ENCODE measurements around the gene CFAP97D1.
"Not testable (repeated sequence)": the region's sequence is repeated elsewhere in the genome, so short reads cannot be mapped to it uniquely, and the experiment has no call there.

Gene CFAP97D1

DNA sequence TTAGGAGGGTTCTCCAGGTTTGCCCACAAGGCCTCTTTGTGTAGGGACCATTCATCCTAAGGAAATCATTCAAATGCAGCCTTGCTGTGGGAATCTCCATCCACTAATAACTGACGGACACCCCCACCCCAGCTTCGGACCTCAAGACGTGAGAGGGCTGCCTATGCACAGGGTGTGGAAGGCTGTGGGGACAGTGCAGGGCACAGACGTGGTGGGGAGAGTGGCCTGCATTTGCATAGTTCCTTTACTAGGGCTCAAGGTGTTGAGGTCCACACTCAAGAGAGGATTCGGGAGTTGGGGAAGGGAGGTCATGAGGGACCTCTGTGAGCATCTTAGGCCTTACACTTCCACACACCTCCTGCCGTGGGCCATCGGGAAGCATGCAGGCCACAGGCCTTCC, 11.3 kb upstream of the CFAP97D1 start:
- no peak for DNase-seq

DNA sequence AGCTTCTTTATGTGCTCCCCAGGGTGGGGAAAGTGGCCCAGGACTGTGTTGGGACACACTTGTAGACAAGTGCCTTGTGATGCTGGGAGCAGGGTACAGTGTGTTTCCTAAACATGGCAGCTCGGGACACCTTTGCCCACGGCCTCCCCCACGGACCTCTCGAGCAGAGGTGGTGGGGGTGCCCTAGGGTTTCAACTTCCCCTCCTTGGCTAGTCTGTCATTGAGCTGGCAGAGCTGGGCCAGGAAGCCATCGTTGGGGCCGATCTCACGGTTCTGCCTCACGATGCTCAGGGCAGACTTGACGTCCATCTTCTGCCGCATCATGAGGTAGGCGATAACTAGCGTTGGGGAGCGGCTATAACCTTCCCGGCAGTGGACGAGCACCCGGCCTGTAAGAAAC, 10.8 kb upstream of the CFAP97D1 start:
- no peak for DNase-seq

DNA sequence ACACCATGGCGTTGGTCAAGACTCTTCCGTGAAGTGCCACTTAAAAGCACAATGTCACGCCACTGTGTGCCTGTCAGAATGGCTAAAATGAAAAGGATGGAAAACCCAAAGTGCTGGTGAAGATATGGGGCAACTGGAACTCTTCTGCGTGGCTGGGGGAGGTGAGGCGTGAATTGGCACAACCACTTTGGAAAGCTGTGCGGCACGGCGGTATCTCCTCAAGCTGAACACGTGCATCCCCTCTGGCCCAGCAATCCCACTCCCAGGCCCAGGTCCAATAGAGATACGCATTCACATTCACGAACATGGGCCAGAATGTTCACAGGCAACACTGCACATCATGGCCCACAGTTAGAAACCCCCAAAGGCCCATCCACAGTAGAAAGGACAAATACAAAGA, 10.4 kb upstream of the CFAP97D1 start:
- no peak for DNase-seq

DNA sequence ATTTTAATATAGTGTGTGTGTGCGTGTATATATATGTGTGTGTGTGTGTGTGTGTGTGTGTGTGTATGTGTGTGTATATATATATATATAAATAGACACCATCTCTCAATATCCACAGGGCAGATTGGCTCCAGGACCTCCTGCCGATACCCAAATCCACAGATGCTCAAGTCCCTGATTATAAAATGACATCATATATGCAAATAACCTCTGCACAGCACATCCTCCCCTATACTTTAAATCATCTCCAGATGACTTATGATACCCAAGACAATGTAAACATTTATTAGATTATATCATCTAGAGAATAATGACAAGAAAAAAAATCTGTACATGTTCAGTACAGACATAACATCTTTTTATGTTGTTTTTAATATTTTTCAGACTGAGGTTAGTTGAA, 9.3 kb upstream of the CFAP97D1 start:
- no peak for DNase-seq

DNA sequence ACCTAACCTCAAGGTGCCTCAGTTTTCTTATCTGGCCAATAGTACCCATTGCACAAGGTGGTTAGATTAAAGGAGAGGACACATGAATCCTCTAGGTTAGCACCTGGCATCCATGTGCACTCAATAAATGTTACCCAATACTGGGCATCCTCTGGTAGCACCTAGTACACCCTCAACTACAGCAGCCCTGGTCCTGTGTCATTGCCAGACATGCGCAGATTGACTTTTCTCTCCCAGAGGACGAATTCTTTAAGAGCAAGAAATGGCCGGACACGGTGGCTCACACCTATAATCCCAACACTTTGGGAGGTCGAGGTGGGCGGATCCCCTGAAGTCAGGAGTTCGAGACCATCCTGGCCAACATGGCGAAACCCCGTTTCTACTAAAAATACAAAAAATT, 8.8 kb upstream of the CFAP97D1 start:
- DNase-seq: no peak

DNA sequence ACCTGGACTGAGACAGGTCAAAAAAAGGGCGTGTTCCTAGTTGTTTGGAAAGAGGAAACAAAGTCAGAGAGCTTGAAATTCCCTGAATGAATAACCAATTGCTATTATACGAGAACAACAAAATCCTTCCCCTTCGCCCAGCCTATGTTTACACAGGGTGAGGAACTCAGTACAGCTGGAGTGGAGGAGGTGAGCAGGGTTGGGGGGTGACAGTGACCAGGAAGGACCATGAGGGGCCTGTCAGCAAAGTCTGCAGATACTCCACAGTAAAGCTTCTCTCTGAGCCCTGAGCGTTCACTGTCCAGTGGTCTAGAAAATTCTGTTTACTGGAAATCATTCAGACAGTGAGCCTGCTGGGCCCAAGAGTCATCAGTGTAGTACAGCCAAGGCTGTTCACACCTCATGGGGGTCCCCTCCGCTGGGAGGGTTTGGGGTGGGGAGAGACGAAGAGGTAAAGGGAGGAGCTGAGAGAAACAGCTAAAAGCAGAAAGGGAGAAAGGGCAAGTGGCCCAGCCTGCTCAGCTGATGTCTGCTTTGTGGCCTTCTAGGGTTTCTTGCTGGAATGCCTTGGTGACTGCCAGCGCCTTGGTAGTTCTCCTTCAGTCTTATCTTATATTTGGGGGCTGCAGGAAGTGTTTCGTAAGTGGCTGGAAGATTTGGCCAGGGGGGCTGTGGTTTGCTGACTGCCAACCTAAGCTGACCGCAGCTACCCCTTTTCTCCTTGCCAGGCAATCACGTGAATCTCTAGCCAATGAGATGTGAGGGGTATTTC, 7.2 kb upstream of the CFAP97D1 start:
- no peak for DNase-seq

DNA sequence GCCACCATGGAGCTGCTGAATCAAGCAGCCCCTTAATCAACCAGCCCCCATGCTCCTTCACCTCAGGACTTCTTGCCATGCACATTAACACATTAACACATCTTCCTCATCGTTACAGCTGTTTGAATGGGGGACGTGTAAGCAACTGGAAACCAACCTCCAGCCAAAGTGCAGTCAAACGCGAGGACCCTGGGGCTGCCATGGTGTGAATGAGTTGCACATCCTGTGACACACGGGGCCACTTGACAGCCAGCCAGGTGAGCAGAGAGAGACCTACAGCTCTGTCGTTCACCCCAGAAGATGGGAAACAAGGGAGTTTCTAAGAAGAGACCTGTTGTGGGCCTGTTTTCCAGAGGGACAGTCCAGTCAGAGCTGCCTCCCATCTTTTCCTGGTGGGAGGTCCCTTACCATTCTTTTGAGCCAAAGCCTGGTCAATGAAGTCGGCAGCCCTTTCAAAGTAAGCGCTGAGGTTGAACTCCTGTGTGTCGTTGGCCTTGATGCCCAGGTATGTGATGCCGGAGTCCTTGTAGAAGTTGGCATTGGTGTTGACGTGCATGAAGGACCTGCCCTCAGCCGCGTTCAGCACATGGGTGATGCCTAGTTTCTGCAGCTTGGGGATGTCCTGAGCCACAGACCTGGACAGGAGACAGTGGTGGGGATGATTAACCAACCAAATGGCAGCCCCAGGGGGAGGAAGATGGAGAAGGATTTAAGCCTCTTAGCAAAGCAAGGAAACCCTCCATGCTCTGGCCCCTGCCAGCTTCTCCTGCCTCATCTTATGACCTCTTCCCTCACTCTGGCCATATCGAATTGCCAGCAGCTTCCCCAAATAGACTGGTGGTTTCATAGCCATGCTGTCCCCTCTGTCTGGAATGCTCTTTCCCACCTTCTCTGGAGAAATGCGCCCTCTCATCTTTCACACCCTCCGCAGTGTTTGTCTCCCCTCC, 5.7 kb upstream of the CFAP97D1 start:
- no peak for DNase-seq

DNA sequence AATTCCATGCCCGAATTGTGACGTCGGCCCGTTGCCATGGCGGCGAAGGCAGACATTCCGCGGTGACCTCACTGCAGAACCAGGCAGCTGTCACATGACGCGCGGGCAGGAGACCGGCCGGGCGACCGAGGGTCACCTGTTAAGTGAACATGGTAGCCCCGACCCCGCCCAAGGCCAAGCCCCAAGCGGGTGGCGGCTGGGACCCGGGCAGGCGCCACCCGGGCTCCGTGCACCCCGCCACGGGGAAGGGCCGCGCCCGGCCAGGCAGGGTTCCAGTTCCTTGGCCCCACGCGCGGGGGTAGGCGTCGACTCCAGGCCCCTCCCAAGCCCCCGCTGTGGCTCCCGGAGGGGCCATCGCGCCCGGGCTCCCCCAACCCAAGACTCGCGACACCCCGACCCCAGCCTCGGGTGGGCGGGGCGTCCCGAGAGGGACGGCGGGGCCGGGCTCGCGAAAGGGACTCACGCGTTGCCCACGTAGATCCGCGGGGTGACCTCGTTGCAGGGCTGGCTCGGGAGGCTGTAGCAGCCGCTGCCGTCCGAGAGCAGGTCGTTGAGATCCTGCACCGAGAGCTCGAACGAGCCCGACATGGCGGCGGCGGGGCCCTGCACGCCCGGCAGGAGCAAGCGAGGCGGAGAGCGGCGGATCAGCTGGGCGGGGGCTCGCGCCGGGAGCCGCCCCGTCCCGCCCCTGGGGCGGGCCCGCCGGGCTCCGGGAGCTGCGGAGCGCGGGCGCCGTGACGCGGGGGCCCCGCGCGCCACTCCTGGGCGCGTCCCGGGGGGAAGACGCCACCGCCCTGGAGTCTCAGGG, 1.7 kb upstream of the CFAP97D1 start, which contains the start of gene DUSP3:
TSS of gene DUSP3 (minus strand) at position 641 of the 808 bp plus-strand sequence. CDS start at position 588, 53 bp downstream.
- peak; percentile 86 for DNase-seq

DNA sequence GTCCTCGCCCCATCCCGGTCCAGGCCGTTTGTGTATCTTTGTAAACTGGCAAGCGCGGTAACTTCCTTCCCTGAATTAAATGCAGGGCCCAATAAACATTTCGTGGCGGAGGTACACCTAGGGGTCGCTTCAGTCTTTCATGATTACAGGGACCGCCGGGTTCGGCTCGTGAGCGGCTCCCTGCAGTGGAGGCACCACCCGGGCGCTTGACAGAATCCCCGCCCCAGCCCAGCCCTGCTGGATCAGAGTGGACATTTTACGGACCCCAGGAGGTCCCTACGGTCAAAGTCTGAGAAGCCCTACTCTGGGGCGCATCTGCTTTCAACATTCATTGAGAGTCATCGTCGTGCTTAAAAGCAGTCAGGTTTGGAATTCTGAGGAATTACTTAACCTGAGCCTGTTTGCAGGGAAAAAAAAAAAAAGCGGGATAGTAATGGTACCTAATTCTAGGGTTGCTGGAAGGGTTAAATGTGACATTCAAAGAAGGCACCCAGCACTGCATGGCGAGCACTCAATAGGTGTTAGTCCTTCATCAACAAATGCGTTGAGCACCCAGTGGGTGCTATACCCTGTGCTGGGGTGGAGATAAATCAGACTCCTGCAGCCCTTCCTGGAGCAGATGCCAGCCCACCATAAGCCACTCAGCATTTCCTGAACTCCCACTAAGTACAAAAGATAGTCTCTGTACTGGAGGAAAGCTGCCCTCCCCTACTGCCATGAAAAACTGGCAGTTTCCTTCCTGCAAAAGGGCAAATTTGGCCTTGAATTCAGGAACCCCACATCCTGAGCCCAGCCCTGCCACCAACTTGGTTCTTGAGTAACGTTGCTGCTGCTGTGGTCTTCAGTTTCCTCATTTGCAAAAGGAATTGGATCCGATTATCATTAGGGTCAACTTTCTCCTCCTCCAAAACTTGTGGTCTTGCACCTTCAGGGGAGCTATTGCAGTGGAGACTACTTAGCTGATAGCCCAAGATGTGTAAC, 800 bp upstream of the CFAP97D1 start:
- no peak for DNase-seq

DNA sequence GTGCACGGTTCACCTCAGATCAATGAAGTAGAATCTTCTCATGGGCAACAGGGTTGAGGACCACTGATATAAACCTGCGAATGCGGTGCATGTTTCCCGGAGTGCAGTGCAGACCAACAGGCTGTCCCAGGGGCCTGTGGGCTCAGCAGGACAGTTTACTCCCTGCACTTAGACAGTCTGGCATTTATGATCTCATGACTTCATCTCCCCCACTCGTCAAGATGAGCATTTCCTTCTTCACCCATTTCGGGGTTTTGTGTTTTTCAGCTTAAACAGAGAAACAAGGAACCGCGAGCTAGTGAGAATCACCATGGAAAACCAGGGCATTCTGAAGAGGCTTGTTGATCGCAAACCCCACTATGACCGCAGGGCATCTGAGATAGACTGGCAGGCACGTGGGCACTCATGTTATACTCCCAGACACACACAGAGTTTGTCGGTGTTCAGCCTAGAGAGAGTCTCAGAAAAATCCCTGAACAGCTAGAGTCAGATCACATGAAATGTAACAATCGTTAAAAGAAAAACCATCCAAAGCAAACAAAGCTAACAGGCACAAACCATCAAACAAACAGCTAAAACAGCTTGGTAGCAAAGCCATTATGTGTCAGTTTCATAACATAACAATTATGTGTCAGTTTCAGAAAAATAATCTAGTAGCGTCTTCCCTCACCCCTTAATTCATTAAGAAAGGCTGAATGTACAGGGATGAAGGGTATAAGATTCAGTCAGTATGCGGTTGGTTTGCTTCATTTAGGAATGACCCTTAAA, 2.9 kb downstream of the CFAP97D1 start:
- DNase-seq: no peak

DNA sequence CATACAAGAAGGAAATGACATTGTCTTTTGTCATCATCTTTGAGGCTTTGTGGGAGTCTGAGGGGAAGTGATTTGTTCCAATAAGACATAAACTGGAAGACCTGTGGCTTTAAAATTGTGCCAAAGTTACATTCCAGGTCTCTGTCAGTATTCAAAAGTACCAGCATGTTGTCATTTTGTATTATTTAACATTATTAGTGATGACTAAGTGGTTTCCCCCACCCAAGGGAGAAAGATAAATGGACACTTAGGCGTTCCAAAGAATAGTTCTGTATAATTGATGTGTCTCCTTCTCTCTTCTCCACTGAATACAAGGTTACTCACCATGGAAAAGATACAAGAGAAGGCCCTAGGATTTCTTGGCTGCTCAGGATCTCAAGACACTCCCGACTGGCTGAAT, 3.8 kb downstream of the CFAP97D1 start:
- no peak for DNase-seq

DNA sequence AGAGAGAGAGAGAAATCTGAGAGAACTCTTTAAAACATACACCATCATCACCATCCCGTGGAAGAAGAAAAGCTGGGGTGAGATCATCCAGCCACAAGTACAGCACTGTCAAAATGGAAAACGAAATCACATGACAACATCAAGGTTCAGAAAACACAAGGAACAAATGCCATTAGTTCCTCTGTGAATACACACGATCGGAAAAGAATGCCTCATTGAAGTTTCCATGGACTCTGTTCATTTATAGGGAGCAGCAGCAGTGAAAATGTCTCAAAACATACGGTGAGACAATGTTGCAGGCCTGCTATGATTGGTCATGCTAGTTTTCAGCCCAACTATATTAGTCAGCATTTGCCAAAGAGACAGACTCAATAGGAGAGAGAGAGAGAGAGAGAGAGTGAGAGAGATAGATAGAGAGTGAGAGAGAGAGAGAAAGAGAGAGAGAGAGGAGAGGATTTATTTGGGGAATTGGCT, 4.4 kb downstream of the CFAP97D1 start:
- no peak for DNase-seq

DNA sequence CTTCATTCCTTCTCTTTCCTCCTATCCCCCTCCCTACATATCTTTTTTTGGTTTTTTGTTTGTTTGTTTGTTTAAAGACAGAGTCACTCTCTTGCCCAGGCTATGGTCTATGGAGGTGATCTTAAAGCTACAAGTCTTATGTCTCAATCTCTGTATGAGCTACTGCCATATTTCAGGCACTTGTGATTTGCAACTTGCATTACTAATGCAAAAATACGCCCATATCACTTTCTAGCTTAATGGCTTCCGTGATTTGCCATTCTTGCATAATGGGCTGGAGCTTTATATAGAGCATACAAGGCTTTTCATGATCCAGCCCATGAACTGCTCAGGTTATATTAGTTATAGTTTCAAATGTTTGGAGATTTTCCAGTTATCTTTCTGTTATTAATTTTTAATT, 7.5 kb downstream of the CFAP97D1 start:
- no peak for DNase-seq

DNA sequence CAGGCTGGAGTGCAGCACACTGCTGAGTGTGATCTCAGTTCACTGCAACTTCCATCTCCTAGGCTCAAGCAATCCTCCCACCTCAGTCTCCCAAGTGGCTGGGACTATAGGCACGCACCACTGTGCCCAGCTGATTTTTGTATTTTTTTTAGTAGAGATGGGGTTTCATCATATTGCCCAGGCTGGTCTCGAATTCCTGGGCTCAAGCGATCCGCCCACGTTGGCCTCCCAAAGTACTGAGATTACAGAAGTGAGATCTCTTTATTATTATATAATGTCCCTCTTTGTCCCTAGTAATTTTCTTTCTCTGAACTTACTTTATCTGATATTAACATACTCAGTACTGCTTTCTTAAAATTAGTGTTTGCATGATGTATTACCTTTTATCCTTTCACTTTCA, 8.3 kb downstream of the CFAP97D1 start:
- no peak for DNase-seq

DNA sequence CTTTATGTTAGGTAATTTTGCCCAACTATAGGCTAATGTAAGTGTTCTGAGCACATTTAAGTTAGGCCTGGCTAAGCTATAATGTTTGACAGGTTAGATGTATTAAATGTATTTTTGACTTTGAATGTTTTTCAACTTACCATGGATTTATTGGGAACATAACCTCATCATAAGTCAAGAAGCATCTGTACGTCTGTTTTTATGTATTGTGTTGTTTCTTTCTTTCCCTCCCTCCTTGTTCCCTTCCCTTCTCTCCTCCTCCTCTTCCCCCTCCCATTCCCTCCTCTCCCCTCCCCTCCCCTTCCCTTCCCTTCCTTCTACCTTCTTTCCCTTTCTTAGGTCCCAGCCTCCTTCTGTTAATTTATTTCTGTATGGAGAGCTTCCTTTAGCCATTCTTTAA, 9.2 kb downstream of the CFAP97D1 start:
- no peak for DNase-seq

DNA sequence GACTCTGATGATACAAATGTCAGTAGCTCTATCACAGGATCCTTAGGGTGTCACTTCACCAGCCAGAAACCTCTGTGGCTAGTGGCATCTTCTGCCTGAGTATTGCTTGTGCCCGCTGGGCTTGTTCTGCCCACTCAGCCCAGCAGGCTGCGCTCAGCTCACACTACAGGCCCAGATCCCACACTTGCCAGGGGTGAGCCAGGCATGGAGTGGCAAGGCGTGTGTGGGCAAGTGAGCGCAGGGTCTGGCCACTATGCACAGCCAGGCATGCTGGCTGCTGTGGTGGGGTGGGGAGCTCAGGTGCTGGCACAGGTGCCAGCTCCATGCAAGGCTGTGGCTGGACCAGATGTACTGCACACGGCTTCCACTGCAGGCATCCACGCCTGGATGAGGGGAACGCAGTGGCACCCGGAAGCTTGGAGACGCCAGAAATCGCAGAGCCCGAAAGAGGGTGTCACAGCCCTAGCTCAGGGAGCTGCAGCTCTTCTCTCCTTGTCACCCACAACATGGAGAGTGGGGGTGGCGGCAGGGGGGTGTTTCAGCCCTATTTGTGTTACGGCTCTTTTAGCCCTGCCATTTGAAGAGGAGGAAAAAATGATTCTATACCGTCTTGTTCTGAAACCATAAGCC, 10.2 kb downstream of the CFAP97D1 start:
- no peak for DNase-seq

DNA sequence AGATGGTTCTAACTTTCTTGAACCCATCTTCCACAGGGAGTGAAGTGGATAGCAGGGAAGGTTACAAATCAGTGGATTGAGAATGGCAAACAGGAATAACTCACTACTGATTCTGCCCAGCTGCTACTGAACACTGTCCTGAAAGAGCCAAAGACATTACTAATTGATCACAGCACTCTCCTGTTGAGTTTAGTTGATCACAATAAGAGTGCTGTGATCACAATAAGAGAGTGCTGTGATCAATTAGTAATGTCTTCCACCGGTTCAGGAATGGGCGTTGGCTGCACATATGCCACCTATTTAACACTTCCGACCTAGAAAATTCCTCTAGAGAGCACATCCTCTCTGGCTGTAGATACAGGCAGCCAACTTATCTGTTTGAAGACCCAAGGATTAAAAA, 11.4 kb downstream of the CFAP97D1 start:
- DNase-seq: no peak

DNA sequence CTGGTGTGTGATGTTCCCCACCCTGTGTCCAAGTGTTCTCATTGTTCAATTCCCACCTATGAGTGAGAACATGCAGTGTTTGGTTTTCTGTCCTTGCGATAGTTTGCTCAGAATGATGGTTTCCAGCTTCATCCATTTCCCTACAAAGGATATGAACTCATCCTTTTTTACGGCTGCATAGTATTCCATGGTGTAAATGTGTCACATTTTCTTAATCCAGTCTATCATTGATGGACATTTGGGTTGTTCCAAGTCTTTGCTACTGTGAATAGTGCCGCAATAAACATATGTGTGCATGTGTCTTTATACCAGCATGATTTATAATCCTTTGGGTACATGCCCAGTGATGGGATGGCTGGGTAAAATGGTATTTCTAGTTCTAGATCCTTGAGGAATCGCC, 12.4 kb downstream of the CFAP97D1 start:
- DNase-seq: not testable (repeated sequence)

DNA sequence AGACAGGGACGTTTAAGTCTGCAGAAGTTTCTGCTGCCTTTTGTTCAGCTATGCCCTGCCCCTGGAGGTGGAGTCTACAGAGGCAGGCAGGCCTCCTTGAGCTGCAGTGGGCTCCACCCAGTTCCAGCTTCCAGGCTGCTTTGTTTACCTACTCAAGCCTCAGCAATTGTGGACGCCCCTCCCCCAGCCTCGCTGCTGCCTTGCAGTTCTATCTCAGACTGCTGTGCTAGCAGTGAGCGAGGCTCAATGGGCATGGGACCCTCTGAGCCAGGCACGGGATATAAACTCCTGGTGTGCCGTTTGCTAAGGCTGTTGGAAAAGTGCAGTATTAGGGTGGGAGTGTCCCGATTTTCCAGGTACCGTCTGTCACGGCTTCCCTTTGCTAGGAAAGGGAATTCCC, 17.8 kb downstream of the CFAP97D1 start:
- DNase-seq: not testable (repeated sequence)

DNA sequence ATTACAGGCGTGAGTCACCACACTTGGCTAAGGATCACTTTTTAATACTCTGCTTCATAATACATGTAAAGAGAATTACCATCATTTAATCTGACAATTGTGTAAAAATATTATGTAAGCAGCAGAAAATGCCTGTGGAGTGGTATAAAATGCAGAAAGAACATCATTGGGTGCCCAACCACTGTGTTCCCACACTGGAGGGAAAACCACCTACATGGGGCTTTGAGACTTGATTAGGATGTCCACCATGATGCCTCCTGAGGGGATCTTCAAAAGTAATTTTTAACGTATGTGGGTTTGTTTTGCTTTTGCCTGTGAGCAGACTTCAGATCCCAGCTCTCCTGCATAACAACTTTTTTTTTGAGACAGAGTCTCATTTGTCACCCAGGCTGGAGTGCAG, 18.8 kb downstream of the CFAP97D1 start:
- no peak for DNase-seq

All from activated CD8-positive, alpha-beta memory T cell treated with anti-CD3 and anti-CD28 coated beads, Interleukin-2, amount 50 U/mL, for 48 hours (primary cell).